Stomach (tissue), 9 donors: ENCODE measurements around the gene EPB41L1. TPM values are rescaled to one million over a fixed set of nuclear protein-coding genes. Genes with fewer than 3 reads are reported as not detected.

ENCODE experiments used
- DNase-seq, 2 donors: peaks; one replicate each; pipeline versions ENCODE4 v3.0.0 to v3.0.0-alpha.2; 2013 to 2019
- H3K27ac ChIP-seq, 5 donors: fragments of 200-600 bp in 4 of 5; sonication (generic) in 4 of 5; one replicate each; pipeline ENCODE4 v1.5.1; 2013 to 2019; ENCODE audit warnings: mild to moderate bottlenecking in 1 of 5, moderate library complexity in 1 of 5
- H3K27me3 ChIP-seq, 3 donors: fragments of 200-600 bp; sonication (generic); one replicate each; pipeline ENCODE4 v1.5.1; 2017 to 2019; ENCODE audit warnings: mixed run types in 1 of 3
- H3K36me3 ChIP-seq, 4 donors: fragments of 200-600 bp; sonication (generic); 1 replicate in 3 of 4; 2 replicates in 1 of 4; pipeline ENCODE4 v1.5.1; 2016 to 2019
- H3K4me1 ChIP-seq, 4 donors: fragments of 200-600 bp; sonication (generic); one replicate each; pipeline ENCODE4 v1.5.1; 2016 to 2019
- H3K4me3 ChIP-seq, 4 donors: fragments of 200-600 bp; sonication (generic) in 3 of 4; one replicate each; pipeline ENCODE4 v1.5.1; 2016 to 2019; ENCODE audit warnings: mild to moderate bottlenecking in 1 of 4
- H3K9me3 ChIP-seq, 4 donors: fragments of 200-600 bp; sonication (generic); one replicate each; pipeline ENCODE4 v1.5.1; 2016 to 2019
- EP300 ChIP-seq: sonication (generic); formaldehyde crosslinking; IDR thresholded peaks from one replicate; pipeline ENCODE4 v1.6.1; 2017; ENCODE audit warnings: antibody characterized with exemption
- POLR2A ChIP-seq, 4 donors: fragments of 450-650 bp; IDR thresholded peaks; one replicate each; pipeline ENCODE4 v1.6.1; 2016; ENCODE audit warnings: antibody characterized with exemption in 4 of 4, control low read depth in 2 of 4, mild to moderate bottlenecking in 1 of 4, moderate library complexity in 1 of 4
- POLR2AphosphoS5 ChIP-seq, 3 donors: sonication (generic); formaldehyde crosslinking; IDR thresholded peaks; one replicate each; pipeline ENCODE4 v1.6.1; 2016; ENCODE audit warnings: antibody characterized with exemption in 3 of 3
- WGBS, 5 donors: extraction: QIAGEN DNeasy Blood & Tissue Kit in 3 of 5; methylation state at CpG; one replicate each; pipeline versions ENCODE4 v1.1.5 to v1.1.7; 2013 to 2018; 5-methylcytosine and 5-hydroxymethylcytosine counted together
- intact Hi-C: fragments of 100-400 bp; cut with DNase I; formaldehyde crosslinking; loops from one replicate; pipeline ENCODE4 v1.15.1; 2023; ENCODE audit warnings: low total_unique reads
- polyA plus RNA-seq, 3 donors: library from polyadenylated mRNA; stranded (reverse); fragments of 200-250 nt; gene quantifications; one replicate each; pipeline ENCODE4 v1.2.3, GENCODE V29; 2013
- total RNA-seq, 5 donors: library from RNA; depleted of rRNA; stranded (reverse); fragments of >200 nt; gene quantifications; one replicate each; pipeline versions ENCODE4 v1.1.0 to v1.2.3, GENCODE V29; 2014 to 2016
- TF ChIP-seq, protein P1 (sequence below), 7 experiments: fragments of 450-650 bp in 4 of 7; fragments of 200-600 bp in 3 of 7; sonication (generic) in 3 of 7; IDR thresholded peaks; one replicate each; pipeline ENCODE4 v1.5.1; 2016 to 2019; ENCODE audit warnings: antibody characterized with exemption in 7 of 7, control low read depth in 2 of 7, mild to moderate bottlenecking in 1 of 7
- donor health status: healthy with polysubstance abuse.
- donor health status: Bipolar disorder and iron deficiency.
- donor health status: healthy.

EPB41L1 gene
- total and polyA plus RNA-seq, 8 donors = 25.9 to 271 (median 40.4) TPM

DNA sequence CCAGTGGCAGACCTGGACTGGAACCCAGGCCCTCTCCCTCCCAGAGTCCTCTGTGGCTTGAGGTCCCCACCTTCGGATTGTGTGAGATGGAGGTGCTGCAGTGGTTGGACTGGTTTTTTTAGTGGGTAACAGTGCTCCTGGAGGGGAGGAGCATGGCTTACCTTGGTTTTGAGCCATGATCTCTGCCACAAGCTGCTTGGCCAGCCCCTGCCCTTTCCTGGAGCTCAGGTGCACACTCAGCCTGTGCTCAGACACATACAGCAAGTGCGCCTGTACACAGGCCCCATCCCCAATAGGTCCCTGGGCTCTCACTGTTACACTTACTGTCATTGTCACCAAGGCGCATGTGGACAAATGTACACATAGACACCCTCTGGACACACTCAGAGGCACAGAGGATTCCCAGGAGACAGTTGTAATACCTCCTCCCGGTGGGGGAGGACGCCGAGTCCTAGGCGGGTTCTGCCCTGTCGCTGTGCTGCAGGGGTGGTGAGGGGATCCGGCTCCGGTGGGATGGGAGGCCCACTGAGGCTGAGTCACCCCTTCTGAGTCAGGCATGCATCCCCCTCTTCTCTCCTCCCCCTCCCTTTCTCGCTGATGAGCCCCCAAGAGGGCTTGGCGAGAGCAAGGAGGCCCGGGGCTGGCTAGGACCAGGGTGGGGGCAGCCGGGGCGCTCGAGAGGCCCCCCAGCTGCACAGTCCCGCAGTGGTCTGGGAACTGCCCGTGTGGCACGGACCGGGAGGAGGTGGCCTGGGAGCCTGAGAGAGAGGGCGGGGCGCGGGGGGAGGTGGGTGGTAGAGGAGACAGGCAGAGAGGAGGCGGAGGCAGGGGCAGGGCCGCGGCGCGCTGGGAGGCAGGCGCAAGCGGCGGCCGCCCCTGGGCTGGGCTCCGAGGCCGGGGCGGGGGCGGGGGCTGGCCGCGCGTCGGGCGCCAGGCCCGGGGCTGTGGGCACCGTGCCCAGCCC is 522 bp upstream of the EPB41L1 start:
- H3K9me3 ChIP-seq = no peaks in the 10 kb centered on the region
- peak; percentile 91 to 95 for DNase-seq
- peaks cover 36 to 56% (median 52%) of the 10 kb centered on the region in 4 donors for H3K4me1 ChIP-seq
- H3K36me3 ChIP-seq = no peaks in the 10 kb centered on the region
- intact Hi-C loops = no loop called here
- TF ChIP-seq EP300 (no peak), POLR2AphosphoS5 (IDR thresholded peaks at IDR 0.05) (no peak), POLR2A (IDR thresholded peaks at IDR 0.05) (no peak)
- TF ChIP-seq, protein P1, sequence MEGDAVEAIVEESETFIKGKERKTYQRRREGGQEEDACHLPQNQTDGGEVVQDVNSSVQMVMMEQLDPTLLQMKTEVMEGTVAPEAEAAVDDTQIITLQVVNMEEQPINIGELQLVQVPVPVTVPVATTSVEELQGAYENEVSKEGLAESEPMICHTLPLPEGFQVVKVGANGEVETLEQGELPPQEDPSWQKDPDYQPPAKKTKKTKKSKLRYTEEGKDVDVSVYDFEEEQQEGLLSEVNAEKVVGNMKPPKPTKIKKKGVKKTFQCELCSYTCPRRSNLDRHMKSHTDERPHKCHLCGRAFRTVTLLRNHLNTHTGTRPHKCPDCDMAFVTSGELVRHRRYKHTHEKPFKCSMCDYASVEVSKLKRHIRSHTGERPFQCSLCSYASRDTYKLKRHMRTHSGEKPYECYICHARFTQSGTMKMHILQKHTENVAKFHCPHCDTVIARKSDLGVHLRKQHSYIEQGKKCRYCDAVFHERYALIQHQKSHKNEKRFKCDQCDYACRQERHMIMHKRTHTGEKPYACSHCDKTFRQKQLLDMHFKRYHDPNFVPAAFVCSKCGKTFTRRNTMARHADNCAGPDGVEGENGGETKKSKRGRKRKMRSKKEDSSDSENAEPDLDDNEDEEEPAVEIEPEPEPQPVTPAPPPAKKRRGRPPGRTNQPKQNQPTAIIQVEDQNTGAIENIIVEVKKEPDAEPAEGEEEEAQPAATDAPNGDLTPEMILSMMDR (IDR thresholded peaks at IDR 0.05) = no peak
- 3 to 11% (median 8%) methylated on average over 9 to 43 of the region's 43 CpGs for WGBS, 5 donors
- peak overlapping the region; percentile 62 to 81 (median 77) for H3K27ac ChIP-seq
- H3K4me3 ChIP-seq = peak overlapping the region; percentile 49 to 69 (median 65)
- H3K27me3 ChIP-seq = peaks cover 0 to 25% (median 0%) of the 10 kb centered on the region in 3 donors

DNA sequence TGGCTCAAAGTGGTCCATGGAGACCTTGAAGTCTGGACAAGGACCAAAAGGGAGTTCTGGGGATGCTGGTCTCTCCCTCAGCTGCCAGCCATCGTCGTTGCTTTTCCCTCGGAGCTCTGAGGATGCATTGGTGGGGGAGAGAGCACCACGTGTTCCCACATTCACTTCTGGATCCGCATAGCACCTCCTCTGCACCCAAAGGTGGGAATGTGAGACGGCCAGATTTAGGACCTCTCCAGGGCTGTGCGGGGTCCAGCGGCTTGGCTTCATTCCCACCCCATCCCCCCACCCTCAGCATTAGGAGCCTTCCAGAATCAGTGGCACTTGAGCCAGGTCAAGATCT is 1.1 kb downstream of the EPB41L1 start:
- TF ChIP-seq, protein P1 (IDR thresholded peaks at IDR 0.05) = no peak
- TF ChIP-seq POLR2A (IDR thresholded peaks at IDR 0.05) (no peak), POLR2AphosphoS5 (IDR thresholded peaks at IDR 0.05) (no peak), EP300 (no peak)
- intact Hi-C loops = no loop called here
- WGBS, 5 donors = 71 to 83% (median 80%) methylated on average over 8 of the region's 8 CpGs
- Histone ChIP-seq H3K4me1 (peaks cover 28 to 49% (median 43%) of the 10 kb centered on the region in 4 donors), H3K27me3 (peaks cover 0 to 25% (median 0%) of the 10 kb centered on the region in 3 donors), H3K4me3 (peak overlapping the region in 3 of 4 donors; percentile 49 to 66 (median 64)), H3K9me3 (no peaks in the 10 kb centered on the region), H3K36me3 (no peaks in the 10 kb centered on the region), H3K27ac (peak overlapping the region in 3 of 5 donors; percentile 67 to 81 (median 77))
- no peak for DNase-seq

DNA sequence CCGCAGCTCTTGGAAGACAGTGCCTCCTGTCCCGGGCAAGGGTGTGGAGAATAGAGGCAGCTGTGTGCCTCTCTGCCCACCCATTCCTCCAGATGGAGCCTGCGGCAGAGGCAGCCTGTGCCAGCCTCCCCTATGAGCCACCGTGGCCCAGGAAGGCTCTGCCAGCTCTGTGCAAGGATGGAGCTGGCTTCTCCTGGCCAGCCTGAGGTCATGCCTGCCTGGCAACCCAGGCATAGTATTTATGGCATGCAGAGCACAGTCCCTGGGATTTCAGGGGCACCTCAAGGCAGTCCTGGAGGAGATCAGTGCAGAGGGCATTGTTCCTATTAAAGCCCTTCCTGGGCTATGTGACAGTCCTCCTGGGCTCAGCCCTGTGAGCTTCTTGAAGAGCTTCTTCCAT is 1.5 kb downstream of the EPB41L1 start:
- WGBS, 5 donors = 80 to 90% (median 86%) methylated on average over 2 to 4 of the region's 4 CpGs; no CpG with 5 or more reads in 1 of the 5 donors
- intact Hi-C loops = no loop called here
- H3K9me3 ChIP-seq = no peaks in the 10 kb centered on the region

DNA sequence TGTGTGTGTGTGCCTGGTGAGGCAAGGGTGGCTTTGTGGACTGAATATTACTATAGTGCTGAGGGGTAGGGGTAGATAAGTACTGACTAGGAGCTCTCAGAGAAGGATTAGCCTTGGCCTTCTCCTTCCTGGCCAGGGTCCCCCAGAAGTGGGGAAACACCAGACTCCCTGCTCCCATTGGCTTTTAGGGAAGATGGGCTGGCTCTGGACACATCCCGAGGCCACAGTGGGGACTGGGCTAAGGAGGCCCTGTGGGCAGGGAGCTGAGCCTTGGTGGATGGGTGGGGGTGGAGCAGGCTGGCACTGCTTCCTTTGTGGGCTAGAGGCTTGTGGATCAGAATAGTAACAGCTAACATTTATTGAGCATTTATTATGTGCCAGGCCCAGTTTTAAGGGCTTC is 3.1 kb downstream of the EPB41L1 start:
- Histone ChIP-seq H3K4me3 (no peak overlapping the region), H3K9me3 (no peaks in the 10 kb centered on the region), H3K36me3 (no peaks in the 10 kb centered on the region), H3K4me1 (peaks cover 28 to 54% (median 43%) of the 10 kb centered on the region in 4 donors), H3K27me3 (peaks cover 0 to 25% (median 0%) of the 10 kb centered on the region in 3 donors), H3K27ac (no peak overlapping the region)
- DNase-seq = no peak
- TF ChIP-seq POLR2AphosphoS5 (IDR thresholded peaks at IDR 0.05) = no peak
- no peak for TF ChIP-seq POLR2A (IDR thresholded peaks at IDR 0.05)
- TF ChIP-seq EP300 = no peak
- 72 to 100% (median 87%) methylated on average over 1 of the region's 1 CpG for WGBS, 5 donors
- intact Hi-C loops = no loop called here

More for the DNA sequence above, 1.5 kb downstream of the EPB41L1 start:
- H3K27ac ChIP-seq = peak overlapping the region in 1 of 5 donors; percentile 81
- H3K4me1 ChIP-seq = peaks cover 28 to 49% (median 43%) of the 10 kb centered on the region in 4 donors
- no peak overlapping the region for H3K4me3 ChIP-seq
- no peak for DNase-seq
- peaks cover 0 to 25% (median 0%) of the 10 kb centered on the region in 3 donors for H3K27me3 ChIP-seq
- H3K36me3 ChIP-seq = no peaks in the 10 kb centered on the region
- TF ChIP-seq POLR2AphosphoS5 (IDR thresholded peaks at IDR 0.05) (no peak), POLR2A (IDR thresholded peaks at IDR 0.05) (no peak)
- TF ChIP-seq, protein P1 (IDR thresholded peaks at IDR 0.05) = no peak
